Gastroesophageal sphincter (tissue), 3 donors: Measurements from ENCODE around the gene ST3GAL2.

Experiments
- CTCF ChIP-seq, 4 experiments: fragments of 200-600 bp in 2 of 4; fragments of 450-650 bp in 2 of 4; sonication (generic) in 1 of 4; IDR thresholded peaks; one replicate each; pipeline ENCODE4 v1.5.1; 2017 to 2019; ENCODE audit warnings: antibody characterized with exemption in 4 of 4, mild to moderate bottlenecking in 2 of 4, moderate library complexity in 2 of 4
- EP300 ChIP-seq: sonication (generic); formaldehyde crosslinking; IDR thresholded peaks from one replicate; pipeline ENCODE4 v1.6.1; 2017; ENCODE audit warnings: antibody characterized with exemption, mild to moderate bottlenecking
- POLR2A ChIP-seq, 2 donors: fragments of 450-650 bp; IDR thresholded peaks; one replicate each; pipeline ENCODE4 v1.6.1; 2017; ENCODE audit warnings: antibody characterized with exemption in 2 of 2, mild to moderate bottlenecking in 2 of 2, moderate library complexity in 1 of 2

DNA sequence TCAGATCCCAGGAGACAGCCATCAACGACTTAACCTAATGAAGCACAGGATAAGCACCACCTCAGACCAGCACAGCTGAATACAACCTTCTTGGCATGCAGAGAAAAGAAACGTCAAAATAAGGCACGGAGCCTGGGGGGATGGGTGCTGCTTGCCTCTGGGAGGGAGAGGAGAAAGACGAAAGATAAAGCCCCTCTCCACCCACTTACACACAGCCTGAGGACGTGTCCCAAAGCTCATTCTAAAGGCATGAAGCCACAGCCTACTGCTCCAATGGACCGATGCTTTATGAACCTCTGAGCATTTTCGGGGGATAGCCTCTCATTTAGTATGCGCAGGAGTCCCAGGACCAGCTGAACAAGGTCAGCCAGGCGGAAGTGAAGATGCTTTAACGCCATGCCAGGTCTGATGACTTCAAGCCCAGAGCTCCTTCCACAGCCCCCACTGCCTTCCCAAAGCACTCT, 31.1 kb downstream of the ST3GAL2 start:
- TF ChIP-seq CTCF (IDR thresholded peaks at IDR 0.05) (no peak), EP300 (no peak), POLR2A (IDR thresholded peaks at IDR 0.05) (no peak)
